K562 (cell line): ENCODE results near the gene FANCC. TPM values are rescaled to one million over a fixed set of nuclear protein-coding genes. Genes with fewer than 3 reads are reported as not detected.

ENCODE experiments used
- ATAC-seq: fragments of 200-7000 bp; cut with Tn5 transposase; 3 replicates; pipeline ENCODE4 v1.9.1; 2020; ENCODE audit warnings: moderate library complexity
- BruUV-seq: library from RNA; stranded (reverse); fragments of 400-500 nt; replicated peaks from 2 replicates; lab custom pipeline; 2021; lab: Mats Ljungman, UMichigan
- CTCF ChIA-PET: fragments of 300-600 bp; formaldehyde crosslinking; extraction: SDS; loops from one replicate; lab custom pipeline; 2021; ENCODE audit warnings: low intra/inter-chr PET ratio; lab: Yijun Ruan, JAX
- POLR2A ChIA-PET: fragments of 300-600, 350-650 bp; sonication (Branson Sonifier 250); formaldehyde crosslinking; extraction: SDS; loops from one replicate; lab custom pipeline; 2021; ENCODE audit warnings: antibody characterized with exemption, inconsistent platforms; lab: Yijun Ruan, JAX
- DNase-seq, 4 experiments: peaks; one replicate each; pipeline versions ENCODE4 v3.0.0 to v3.0.0-alpha.2; 2011 to 2018; ENCODE audit warnings: low spot score in 3 of 4, mixed read lengths in 3 of 4; ENCODE audit errors: extremely low read depth in 1 of 4
- FAIRE-seq: peaks from 2 replicates; lab custom pipeline; 2011; peaks lifted over from hg19 to GRCh38; lab: Jason Lieb, UNC
- H2AFZ ChIP-seq: 2 replicates; pipeline ENCODE4 v1.6.0; 2011; ENCODE audit warnings: low read depth, low read length, control low read depth, inconsistent platforms
- H3K27ac ChIP-seq: fragments of 200-600 bp; 3 replicates; pipeline ENCODE4 v1.8.0; 2011; ENCODE audit warnings: low read depth, mild to moderate bottlenecking, control low read depth, inconsistent platforms, low read length, moderate library complexity, mixed read lengths; ENCODE audit errors: extremely low read depth
- H3K27me3 ChIP-seq, 2 experiments: fragments of 300-600 bp in 1 of 2; 2 replicates in 1 of 2; 3 replicates in 1 of 2; pipeline versions ENCODE4 v1.6.0 to v1.8.0; 2011; ENCODE audit warnings: inconsistent platforms in 2 of 2, low read length in 2 of 2, mild to moderate bottlenecking in 1 of 2, mixed read lengths in 1 of 2, moderate library complexity in 1 of 2; ENCODE audit not compliant: control insufficient read depth in 2 of 2, insufficient read depth in 2 of 2
- H3K36me3 ChIP-seq: fragments of 300-600 bp; 3 replicates; pipeline ENCODE4 v1.8.0; 2011; ENCODE audit warnings: mild to moderate bottlenecking, low read length, inconsistent platforms; ENCODE audit not compliant: control insufficient read depth, insufficient read depth
- H3K4me1 ChIP-seq, 2 experiments: fragments of 200-600 bp in 1 of 2; replicated peaks in 1 of 2; 2 replicates in 1 of 2; 3 replicates in 1 of 2; pipeline versions ENCODE4 v1.5.1 to v1.8.0; 2011; ENCODE audit warnings: inconsistent platforms in 2 of 2, low read length in 2 of 2, mild to moderate bottlenecking in 1 of 2, mixed read lengths in 1 of 2, moderate library complexity in 1 of 2; ENCODE audit not compliant: control insufficient read depth in 2 of 2, insufficient read depth in 2 of 2
- H3K4me2 ChIP-seq: 2 replicates; pipeline ENCODE4 v1.6.1; 2011; ENCODE audit warnings: low read length, control low read depth, inconsistent platforms, mixed read lengths; ENCODE audit not compliant: insufficient read depth
- H3K4me3 ChIP-seq: fragments of 200-600 bp; sonication (generic), shearing (Covaris generic); 2 replicates; pipeline ENCODE4 v1.5.1; 2016; ENCODE audit warnings: control low read depth, inconsistent platforms
- H3K79me2 ChIP-seq: fragments of 200-600 bp; 3 replicates; pipeline ENCODE4 v1.8.0; 2011; ENCODE audit warnings: low read length, inconsistent platforms; ENCODE audit not compliant: control insufficient read depth, insufficient read depth
- H3K9ac ChIP-seq, 2 experiments: 2 replicates each; pipeline versions ENCODE4 v1.6.0 to v1.6.1; 2011; ENCODE audit warnings: low read depth in 2 of 2, low read length in 2 of 2, control low read depth in 1 of 2, inconsistent platforms in 1 of 2, mild to moderate bottlenecking in 1 of 2, mixed read lengths in 1 of 2; ENCODE audit not compliant: insufficient read depth in 1 of 2
- H3K9me1 ChIP-seq: one replicate; pipeline ENCODE4 v1.6.0; 2011; ENCODE audit warnings: inconsistent platforms, mild to moderate bottlenecking, low read length, moderate library complexity; ENCODE audit not compliant: control insufficient read depth, insufficient read depth
- H3K9me3 ChIP-seq: replicated peaks from 2 replicates; pipeline ENCODE4 v1.5.1; 2011; ENCODE audit warnings: low read depth, low read length, inconsistent platforms; ENCODE audit not compliant: control insufficient read depth, insufficient read depth
- H4K20me1 ChIP-seq: replicated peaks from 2 replicates; pipeline ENCODE4 v1.6.1; 2011; ENCODE audit warnings: low read length, inconsistent platforms, mixed read lengths; ENCODE audit not compliant: control insufficient read depth, insufficient read depth
- FOXJ2 ChIP-seq: fragments of 200-800 bp; sonication (Bioruptor generic); IDR thresholded peaks from 2 replicates; pipeline ENCODE4 v1.6.1; 2016; ENCODE audit warnings: missing genetic modification characterization, missing compliant biosample characterization
- HNRNPK ChIP-seq: fragments of 200-400 bp; formaldehyde crosslinking; IDR thresholded peaks from one replicate; pipeline ENCODE4 v1.6.1; 2018; ENCODE audit warnings: mild to moderate bottlenecking, low read depth, low read length; ENCODE audit not compliant: poor library complexity, severe bottlenecking
- JUN ChIP-seq, 2 experiments: sonication (generic) in 1 of 2; formaldehyde crosslinking in 1 of 2; IDR thresholded peaks; 2 replicates each; pipeline versions ENCODE4 v1.6.1 to v1.8.0; 2012 to 2022; ENCODE audit warnings: borderline replicate concordance in 2 of 2, mild to moderate bottlenecking in 2 of 2, improper control_type of control experiment in 1 of 2, low read depth in 1 of 2, low read length in 1 of 2, missing genetic modification reagents in 1 of 2
- MEIS2 ChIP-seq: fragments of 450-650 bp; IDR thresholded peaks from 2 replicates; pipeline ENCODE4 v1.6.1; 2014; ENCODE audit warnings: mild to moderate bottlenecking; ENCODE audit not compliant: partially characterized antibody
- NFIC ChIP-seq: fragments of 450-650 bp; IDR thresholded peaks from 2 replicates; pipeline ENCODE4 v1.6.1; 2017; ENCODE audit warnings: mild to moderate bottlenecking, inconsistent platforms
- RREB1 ChIP-seq: fragments of 250-450 bp; sonication (Bioruptor Pico); IDR thresholded peaks from 2 replicates; pipeline ENCODE4 v1.4.0; 2020
- SOX6 ChIP-seq: fragments of 450-650 bp; IDR thresholded peaks from 2 replicates; pipeline ENCODE4 v1.6.1; 2014; ENCODE audit warnings: mild to moderate bottlenecking
- WGBS: fragments of 100-300 bp; shearing (Covaris generic); methylation state at CpG from one replicate; pipeline ENCODE4 v1.1.6; 2016; ENCODE audit warnings: low coverage, mixed read lengths; ENCODE audit not compliant: insufficient coverage; ENCODE audit errors: missing lambda C conversion rate; 5-methylcytosine and 5-hydroxymethylcytosine counted together
- in situ Hi-C: fragments of 300-500 bp; cut with MboI; formaldehyde crosslinking; loops from 4 replicates; pipeline ENCODE4 v1.15.0; 2018; ENCODE audit warnings: inconsistent platforms, mixed read lengths
- intact Hi-C: fragments of 100-400 bp; cut with micrococcal nuclease; formaldehyde crosslinking; loops from 2 replicates; pipeline ENCODE4 v1.14.2; 2022
- polyA plus RNA-seq, 8 experiments: library from polyadenylated mRNA; depleted of rRNA in 4 of 8; stranded (reverse) in 5 of 8; unstranded in 3 of 8; fragments of >200 nt; fragmentation: Nextera tagmentation in 2 of 8; fragmentation: Illumina TruSeq in 1 of 8; extraction: Ambion mirVana in 2 of 8; extraction: Trizol in 1 of 8; gene quantifications; 2 replicates each; pipeline versions ENCODE4 v1.2.1 to v1.2.3, GENCODE V29; 2011 to 2014; ENCODE audit warnings: inconsistent platforms in 1 of 8, missing spikeins in 1 of 8
- total RNA-seq, 7 experiments: library from RNA; depleted of rRNA in 6 of 7; stranded (reverse); fragments of >200 nt in 6 of 7; fragmentation: Illumina TruSeq in 2 of 7; extraction: Trizol in 2 of 7; gene quantifications; 2 replicates each; pipeline versions ENCODE4 v1.2.1 to v1.2.3, GENCODE V29; 2011 to 2021; ENCODE audit warnings: low replicate concordance in 1 of 7

The FANCC gene
- total and polyA plus RNA-seq, 9 of the 15 experiments (the other 6 are each of a cell fraction or from before 2014, with no cell fraction given), result 4.6 to 18.4 (median 14.2) TPM

DNA sequence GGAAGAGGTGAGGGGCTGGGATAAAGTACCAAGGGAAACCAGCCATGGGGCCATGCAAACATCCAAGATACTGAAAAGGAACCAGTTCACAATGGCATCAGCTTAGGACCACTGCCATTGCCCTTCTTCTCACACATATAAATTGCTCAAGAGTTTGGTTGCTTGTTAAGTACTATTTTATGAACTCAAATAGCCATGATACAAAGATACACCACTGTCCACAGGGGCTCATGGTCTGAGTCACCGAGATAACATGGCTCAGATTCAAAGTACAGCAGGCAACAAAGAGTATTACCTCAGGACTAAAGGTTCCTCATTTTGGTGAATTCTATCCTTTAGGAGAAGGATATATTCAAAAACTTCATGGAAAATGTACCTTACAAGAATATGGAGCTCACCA lies 55.6 kb downstream of the FANCC start (continued):
- TF ChIP-seq FOXJ2 (no peak), HNRNPK (no peak), JUN (IDR thresholded peaks at IDR 0.05; ENCODE audit: borderline replicate concordance, low read depth, low read length) (0 out of 2 replicates have a peak, but pooled peaks have one; percentile 13), JUN (CRISPR knock-in tag; IDR thresholded peaks at IDR 0.05; ENCODE audit: borderline replicate concordance) (no peak)

GRCh38 chr9:95250462-95251221 lies 66.9 kb downstream of the FANCC start:
- Histone ChIP-seq H3K27ac (no peak overlapping the region), H3K9ac (no peak overlapping the region), H3K4me2 (no peak overlapping the region), H3K9me3 (no peaks in the 10 kb centered on the region), H3K36me3 (peaks cover 15% of the 10 kb centered on the region; the same call in 1 of the 3 replicates), H3K27me3 (no peaks in the 10 kb centered on the region), H3K4me1 (peaks cover 3 to 4% of the 10 kb centered on the region in 2 experiments; a peak in 3 of 5 replicates), H3K4me3 (no peak overlapping the region), H4K20me1 (no peaks in the 10 kb centered on the region)
- FAIRE-seq, result no peak
- intact Hi-C loops, result no loop called here
- in situ Hi-C loops, result no loop called here
- no TSS peak for BruUV-seq
- TF ChIP-seq SOX6 (0 out of 2 replicates have a peak, but pooled peaks have one; percentile 21), MEIS2 (peak; percentile 3), NFIC (peak; percentile 86), RREB1 (CRISPR knock-in tag) (no peak)
- TF ChIP-seq, all 486 proteins: peak for 3
- CTCF ChIA-PET, result no interaction called here
- POLR2A ChIA-PET, result interaction anchor here (1.2 kb wide), 1 partner anchor 9 kb away, joined by 6 read pairs; no protein-coding TSS in a partner anchor
- H2AFZ ChIP-seq, result no peak overlapping the region
- no peak for DNase-seq
- WGBS, result 62% methylated on average over 9 of the region's 9 CpGs
- no peaks in the 10 kb centered on the region for H3K9me1 ChIP-seq
- no peak for ATAC-seq
- H3K79me2 ChIP-seq, result no peaks in the 10 kb centered on the region
